Uterus (tissue), 4 donors: ENCODE measurements around the gene OR4S2. TPM values are rescaled to one million over a fixed set of nuclear protein-coding genes. Genes with fewer than 3 reads are reported as not detected.

Experiments
- DNase-seq, 2 donors: peaks; one replicate each; pipeline ENCODE4 v3.0.0-alpha.2; 2019 to 2020
- H3K27ac ChIP-seq, 2 donors: fragments of 200-600 bp; sonication (generic); 1 replicate in 1 of 2; 2 replicates in 1 of 2; pipeline ENCODE4 v1.5.1; 2016 to 2018
- H3K27me3 ChIP-seq, 2 donors: fragments of 200-600 bp; sonication (generic); one replicate each; pipeline ENCODE4 v1.5.1; 2018 to 2019; ENCODE audit warnings: control low read depth in 1 of 2
- H3K36me3 ChIP-seq, 2 donors: fragments of 200-600 bp; sonication (generic); one replicate each; pipeline ENCODE4 v1.5.1; 2019; ENCODE audit warnings: control low read depth in 1 of 2
- H3K4me1 ChIP-seq, 2 donors: fragments of 200-600 bp; sonication (generic); one replicate each; pipeline ENCODE4 v1.5.1; 2018 to 2019; ENCODE audit warnings: control low read depth in 1 of 2
- H3K4me3 ChIP-seq, 2 donors: fragments of 200-600 bp; sonication (generic); 1 replicate in 1 of 2; 2 replicates in 1 of 2; pipeline ENCODE4 v1.5.1; 2018 to 2019; ENCODE audit warnings: mild to moderate bottlenecking in 1 of 2
- H3K9me3 ChIP-seq, 2 donors: fragments of 200-600 bp; sonication (generic); one replicate each; pipeline ENCODE4 v1.5.1; 2019; ENCODE audit warnings: control low read depth in 1 of 2
- POLR2A ChIP-seq, 2 donors: fragments of 450-650 bp; IDR thresholded peaks; one replicate each; pipeline ENCODE4 v1.6.1; 2016; ENCODE audit warnings: antibody characterized with exemption in 2 of 2, mild to moderate bottlenecking in 1 of 2, moderate library complexity in 1 of 2
- intact Hi-C: fragments of 100-400 bp; cut with DNase I; formaldehyde crosslinking; loops from one replicate; pipeline ENCODE4 v1.15.1; 2023; ENCODE audit warnings: low total_unique reads
- total RNA-seq, 4 donors: library from RNA; depleted of rRNA in 3 of 4; stranded (reverse); fragments of >200 nt in 3 of 4; gene quantifications; one replicate each; pipeline versions ENCODE4 v1.1.0 to v1.2.4, GENCODE V29; 2014 to 2023
- TF ChIP-seq, protein P1 (sequence below), 4 experiments: fragments of 200-600 bp in 2 of 4; fragments of 450-650 bp in 2 of 4; sonication (generic) in 2 of 4; IDR thresholded peaks; one replicate each; pipeline ENCODE4 v1.5.1; 2016 to 2019; ENCODE audit warnings: antibody characterized with exemption in 4 of 4, mild to moderate bottlenecking in 2 of 4, moderate library complexity in 1 of 4
- donor health status: DM: yes; HTN: yes; CAD: no.

OR4S2 gene
- total RNA-seq, 4 donors from 2014 or later: not detected

DNA sequence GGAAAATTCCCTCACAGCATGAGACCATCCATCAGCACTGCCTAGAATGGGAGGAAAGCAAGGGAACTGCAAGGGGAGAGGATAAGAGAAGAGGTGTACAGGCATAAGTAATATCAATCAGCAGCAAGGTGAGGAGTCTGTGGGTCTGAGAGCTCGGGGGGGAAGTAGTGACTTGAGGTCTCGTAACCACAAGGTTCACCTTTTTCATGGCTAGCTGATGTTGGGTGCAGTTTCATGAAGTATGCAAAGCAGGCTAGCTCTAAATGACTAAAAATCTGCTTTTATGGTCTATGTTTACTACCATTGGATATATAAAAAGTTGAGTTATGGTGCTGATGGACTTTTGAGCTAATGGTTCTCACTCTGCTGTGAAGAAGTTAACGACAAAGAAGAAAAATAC lies 49.7 kb downstream of the OR4S2 start:
- no peaks in the 10 kb centered on the region for H3K36me3 ChIP-seq
- H3K4me3 ChIP-seq: no peak overlapping the region
- DNase-seq: no peak
- intact Hi-C loops: no loop called here
- H3K27ac ChIP-seq: no peak overlapping the region
- TF ChIP-seq, protein P1, sequence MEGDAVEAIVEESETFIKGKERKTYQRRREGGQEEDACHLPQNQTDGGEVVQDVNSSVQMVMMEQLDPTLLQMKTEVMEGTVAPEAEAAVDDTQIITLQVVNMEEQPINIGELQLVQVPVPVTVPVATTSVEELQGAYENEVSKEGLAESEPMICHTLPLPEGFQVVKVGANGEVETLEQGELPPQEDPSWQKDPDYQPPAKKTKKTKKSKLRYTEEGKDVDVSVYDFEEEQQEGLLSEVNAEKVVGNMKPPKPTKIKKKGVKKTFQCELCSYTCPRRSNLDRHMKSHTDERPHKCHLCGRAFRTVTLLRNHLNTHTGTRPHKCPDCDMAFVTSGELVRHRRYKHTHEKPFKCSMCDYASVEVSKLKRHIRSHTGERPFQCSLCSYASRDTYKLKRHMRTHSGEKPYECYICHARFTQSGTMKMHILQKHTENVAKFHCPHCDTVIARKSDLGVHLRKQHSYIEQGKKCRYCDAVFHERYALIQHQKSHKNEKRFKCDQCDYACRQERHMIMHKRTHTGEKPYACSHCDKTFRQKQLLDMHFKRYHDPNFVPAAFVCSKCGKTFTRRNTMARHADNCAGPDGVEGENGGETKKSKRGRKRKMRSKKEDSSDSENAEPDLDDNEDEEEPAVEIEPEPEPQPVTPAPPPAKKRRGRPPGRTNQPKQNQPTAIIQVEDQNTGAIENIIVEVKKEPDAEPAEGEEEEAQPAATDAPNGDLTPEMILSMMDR (IDR thresholded peaks at IDR 0.05): no peak
- TF ChIP-seq POLR2A (IDR thresholded peaks at IDR 0.05): no peak
- no peaks in the 10 kb centered on the region for H3K9me3 ChIP-seq
- H3K27me3 ChIP-seq: no peaks in the 10 kb centered on the region
- H3K4me1 ChIP-seq: no peaks in the 10 kb centered on the region

DNA sequence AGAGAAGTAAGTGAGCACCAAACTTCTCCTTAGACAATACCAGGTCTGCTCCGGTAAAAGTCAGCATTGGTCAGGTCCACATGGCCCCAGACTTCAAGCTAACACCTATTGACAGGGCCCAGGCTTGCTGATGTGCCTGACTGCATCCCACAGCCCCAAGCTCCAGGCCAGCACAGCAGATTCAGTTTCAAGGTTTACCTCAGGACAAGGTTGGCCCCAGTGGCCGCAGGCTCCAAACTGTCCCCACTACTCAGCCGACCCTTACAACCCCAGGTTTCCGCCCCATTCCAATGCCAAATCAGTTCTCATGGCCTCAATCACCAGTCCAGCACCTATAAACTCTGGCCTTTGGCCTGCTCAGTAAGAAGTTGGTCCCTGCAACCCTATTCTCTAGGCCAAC lies 53.3 kb downstream of the OR4S2 start:
- Histone ChIP-seq H3K4me3 (no peak overlapping the region), H3K27ac (no peak overlapping the region), H3K27me3 (no peaks in the 10 kb centered on the region), H3K4me1 (no peaks in the 10 kb centered on the region), H3K36me3 (no peaks in the 10 kb centered on the region), H3K9me3 (no peaks in the 10 kb centered on the region)
- no peak for TF ChIP-seq POLR2A (IDR thresholded peaks at IDR 0.05)
- TF ChIP-seq, protein P1 (IDR thresholded peaks at IDR 0.05): no peak
- DNase-seq: no peak
- intact Hi-C loops: no loop called here

Other genes starting within 250 kb of the OR4S2 start
- gene OR4C15, start 93.9 kb upstream of the OR4S2 start, total RNA-seq: not detected
- gene OR4C16, start 76.2 kb upstream of the OR4S2 start, total RNA-seq: not detected
- gene OR4C11, start 40.7 kb upstream of the OR4S2 start, total RNA-seq: not detected
- gene OR4P4, start 13.2 kb upstream of the OR4S2 start, total RNA-seq: not detected
- not detected for gene OR4C6, start 13.9 kb downstream of the OR4S2 start, total RNA-seq
- not detected for gene OR5D13, start 125.1 kb downstream of the OR4S2 start, total RNA-seq
- not detected for gene OR5D14, start 147.2 kb downstream of the OR4S2 start, total RNA-seq
- gene OR5L1, start 163.0 kb downstream of the OR4S2 start, total RNA-seq: not detected
- not detected for gene OR5D18, start 171.3 kb downstream of the OR4S2 start, total RNA-seq
- gene OR5L2, start 178.9 kb downstream of the OR4S2 start, total RNA-seq: not detected
- gene OR5D16, start 190.4 kb downstream of the OR4S2 start, total RNA-seq: not detected
- gene TRIM51, start 235.0 kb downstream of the OR4S2 start, total RNA-seq: not detected